GM19099 (cell line): Measurements from ENCODE around the gene SYTL3.
A peak's percentile ranks its signal among the peaks of the same experiment; 100 is the strongest.

ENCODE experiments used
- POLR2A ChIP-seq: IDR thresholded peaks from 3 replicates; pipeline ENCODE4 v1.6.1; 2011; ENCODE audit warnings: low read depth; ENCODE audit not compliant: insufficient read length; ENCODE audit errors: extremely low read depth

SYTL3 gene

DNA sequence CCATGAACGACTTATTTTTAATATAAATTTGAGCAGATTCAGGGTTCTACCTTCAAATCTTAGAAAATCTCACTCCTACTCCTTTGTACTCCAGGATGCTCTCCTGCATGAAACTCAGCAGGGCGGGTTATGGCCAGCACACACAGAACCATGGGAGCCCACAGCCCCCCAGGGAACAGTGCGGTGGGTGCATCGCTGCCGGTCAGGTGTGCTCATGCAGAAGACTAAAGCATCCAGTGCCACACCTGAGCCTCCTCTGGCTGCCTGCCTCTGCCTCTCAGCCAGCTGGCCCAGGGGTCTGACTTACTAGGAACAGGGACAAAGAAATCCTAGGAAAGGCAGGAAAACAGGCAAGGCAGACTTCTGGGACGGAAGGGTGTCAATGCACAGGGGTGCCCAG, 137.5 kb downstream of the SYTL3 start:
- TF ChIP-seq POLR2A, result no peak

DNA sequence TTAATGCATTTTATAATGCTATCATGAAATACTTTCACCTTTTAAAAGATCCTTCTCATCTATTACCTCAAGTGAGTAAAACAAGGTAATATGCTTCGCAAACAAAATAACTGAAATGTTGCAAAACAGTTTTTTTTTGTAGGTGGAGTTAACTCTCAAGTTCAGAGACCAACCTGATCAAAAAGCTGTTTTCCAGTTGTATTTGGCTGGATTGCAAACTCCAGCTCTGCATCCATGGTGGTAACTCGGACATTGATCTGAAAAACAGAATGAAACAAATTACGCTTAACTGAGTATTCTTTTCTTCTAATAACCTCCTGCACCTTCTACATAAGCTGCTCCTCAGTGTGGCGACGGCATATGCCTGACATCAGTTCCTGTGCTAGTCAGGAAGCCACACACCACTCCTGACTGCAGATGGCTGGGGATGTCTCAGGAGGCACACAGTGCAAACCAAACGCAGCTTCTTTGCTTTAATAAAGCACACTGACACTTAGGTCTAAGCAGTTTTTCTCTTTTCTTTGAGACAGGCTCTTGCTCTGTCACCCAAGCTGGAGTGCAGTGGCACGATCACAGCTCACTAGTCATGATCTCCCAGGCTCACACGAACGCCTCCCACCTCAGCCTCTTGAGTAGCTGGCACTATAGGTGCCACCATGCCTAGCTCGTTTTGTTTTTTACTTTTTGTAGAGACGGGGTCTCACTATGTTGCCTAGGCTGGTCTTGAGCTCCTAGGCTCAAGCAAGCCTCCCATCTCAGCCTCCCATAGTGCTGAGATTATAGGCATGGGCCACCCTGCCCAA, 139.5 kb downstream of the SYTL3 start:
- peak; percentile 18 for TF ChIP-seq POLR2A

DNA sequence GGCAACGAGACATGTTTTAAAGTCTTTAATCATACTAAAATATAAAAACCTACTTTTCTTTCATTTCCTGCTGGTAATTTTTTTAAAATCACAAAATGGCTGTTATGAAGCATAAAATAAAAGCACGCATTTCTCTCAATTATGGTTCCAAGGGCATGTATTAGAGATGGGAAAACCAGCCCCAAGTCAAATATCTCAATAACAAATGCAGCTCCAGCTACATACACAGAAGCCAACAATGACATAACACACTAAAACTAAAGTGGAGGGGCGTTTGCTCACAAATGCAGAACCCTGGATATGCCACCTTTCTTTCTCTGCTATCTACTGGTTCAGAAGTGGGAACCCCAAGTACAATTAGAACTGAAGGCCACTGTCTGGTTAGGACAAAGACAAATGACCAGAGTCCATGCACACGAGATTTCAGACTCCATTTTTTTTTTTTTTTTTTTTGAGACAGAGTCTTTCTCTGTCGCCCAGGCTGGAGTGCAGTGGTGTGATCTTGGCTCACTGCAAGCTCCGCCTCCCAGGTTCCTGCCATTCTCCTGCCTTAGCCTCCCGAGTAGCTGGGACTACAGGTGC, 141.5 kb downstream of the SYTL3 start:
- TF ChIP-seq POLR2A, result no peak

DNA sequence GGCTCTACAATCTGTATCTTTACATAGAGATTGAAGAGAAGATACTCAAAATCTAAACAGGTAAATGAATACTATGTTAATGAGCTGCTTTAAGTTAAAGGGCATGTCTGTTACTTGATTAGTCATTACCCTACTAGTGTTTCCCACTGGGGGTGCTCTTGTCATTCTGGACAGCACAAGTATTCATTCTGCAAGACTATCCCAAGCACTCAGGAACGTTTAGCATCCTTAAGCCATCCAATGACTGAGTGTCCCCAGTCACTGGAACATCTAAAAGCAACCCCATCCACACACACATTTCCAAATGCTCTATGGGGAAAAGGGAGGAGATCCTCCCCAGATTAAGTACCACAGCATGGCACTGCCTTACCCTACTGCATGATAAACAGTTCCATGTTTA, 143.6 kb downstream of the SYTL3 start:
- TF ChIP-seq POLR2A, result no peak

DNA sequence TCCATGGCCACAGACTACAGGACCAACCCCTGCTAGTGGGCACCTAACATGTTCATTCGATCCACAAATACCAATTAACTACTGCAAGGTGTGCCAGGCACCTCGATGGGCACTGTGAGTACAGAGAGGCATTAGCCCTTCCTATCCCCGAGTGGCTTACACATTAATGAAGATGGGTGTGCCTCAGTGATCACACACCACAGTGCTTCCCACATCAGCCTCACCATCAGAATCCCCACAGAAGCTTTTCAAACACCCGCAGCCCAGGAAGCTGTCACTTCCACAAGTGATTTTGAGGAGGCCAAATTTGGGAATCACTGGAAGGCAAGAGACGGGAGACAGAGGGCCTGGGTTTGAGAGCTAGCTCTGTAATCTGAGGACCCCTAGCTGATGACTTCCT, 145.7 kb downstream of the SYTL3 start:
- TF ChIP-seq POLR2A, result no peak

DNA sequence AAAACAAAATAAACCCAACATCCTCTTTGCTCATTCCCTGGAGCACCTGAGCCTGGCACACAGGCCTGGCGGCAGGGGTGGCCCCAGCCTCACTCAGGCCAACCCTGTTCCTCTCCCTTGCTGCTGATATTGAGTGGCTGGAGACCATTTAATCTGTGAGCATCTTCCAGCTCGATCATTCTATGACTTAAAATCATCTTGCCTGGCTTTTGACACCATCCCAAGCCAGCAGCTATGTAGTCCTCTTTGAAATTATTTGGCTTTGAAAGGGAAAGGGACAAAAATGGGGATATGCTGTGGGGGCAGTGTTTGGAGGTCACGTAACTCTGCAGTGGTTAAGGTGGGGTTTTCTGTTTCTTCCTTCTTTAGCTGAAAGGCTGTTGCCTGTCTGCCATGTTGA, 146.5 kb downstream of the SYTL3 start:
- TF ChIP-seq POLR2A, result no peak

DNA sequence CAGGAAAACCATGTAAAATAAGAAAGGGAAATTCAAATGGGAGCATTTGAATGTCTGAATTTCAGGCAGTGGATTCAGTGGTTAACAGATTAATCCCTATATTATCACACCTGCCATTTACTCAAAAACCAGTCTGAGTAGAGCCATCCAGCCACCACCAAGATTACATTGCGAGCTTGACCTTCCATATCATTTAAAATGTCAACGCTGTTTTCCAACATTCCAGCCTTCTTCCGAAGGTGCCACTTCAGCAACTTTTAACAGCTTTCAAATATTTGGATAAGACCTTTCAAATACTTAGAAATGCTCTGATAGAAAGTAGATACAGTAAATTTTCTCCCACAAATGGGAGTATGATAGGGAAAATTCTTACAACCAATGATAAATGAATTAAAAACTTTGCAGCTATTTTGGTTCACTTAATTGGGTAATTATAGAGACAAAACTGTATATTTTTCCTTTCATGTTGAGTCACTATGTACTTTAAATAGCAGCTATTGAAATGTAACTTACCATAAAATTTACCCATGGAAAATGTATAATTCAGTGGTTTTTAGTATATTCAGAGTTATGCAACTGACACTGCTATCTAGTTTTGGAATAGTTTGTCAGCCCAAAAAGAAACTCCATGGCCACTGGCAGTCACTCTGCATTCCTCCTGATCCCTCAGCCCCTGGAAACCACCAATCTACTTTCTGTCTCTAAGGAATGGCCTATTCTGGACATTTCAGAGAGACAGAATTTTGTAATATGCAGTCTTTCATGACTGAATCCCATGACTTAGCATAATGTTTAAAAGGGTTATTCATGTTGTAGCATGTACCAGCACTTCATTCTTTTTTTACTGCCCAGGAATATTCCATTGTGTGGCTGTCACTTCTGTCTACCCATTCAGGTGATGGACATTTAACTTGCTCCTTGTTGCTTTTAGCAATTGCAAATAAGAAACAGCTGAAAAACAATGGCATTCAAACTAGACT, 147.8 kb downstream of the SYTL3 start:
- no peak for TF ChIP-seq POLR2A

DNA sequence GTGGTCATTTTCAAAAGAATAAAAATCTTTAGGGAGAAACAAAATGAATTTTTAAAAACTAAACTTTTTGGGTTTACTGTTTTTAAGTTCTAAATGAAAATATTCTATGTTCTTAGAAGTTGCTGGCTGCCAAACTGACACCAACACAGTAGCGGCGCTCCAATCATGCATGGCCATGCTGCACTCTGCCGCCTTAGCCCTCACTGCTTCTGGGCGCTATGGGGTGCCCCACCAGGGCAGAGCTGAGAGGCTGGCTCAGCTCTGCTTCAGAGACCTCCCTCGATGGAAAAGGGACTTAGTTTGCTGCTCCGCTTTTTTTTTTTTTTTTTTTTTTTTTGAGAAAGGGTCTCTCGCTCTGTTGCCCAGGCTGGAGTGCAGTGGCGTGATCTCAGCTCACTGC, 148.5 kb downstream of the SYTL3 start:
- TF ChIP-seq POLR2A, result no peak

DNA sequence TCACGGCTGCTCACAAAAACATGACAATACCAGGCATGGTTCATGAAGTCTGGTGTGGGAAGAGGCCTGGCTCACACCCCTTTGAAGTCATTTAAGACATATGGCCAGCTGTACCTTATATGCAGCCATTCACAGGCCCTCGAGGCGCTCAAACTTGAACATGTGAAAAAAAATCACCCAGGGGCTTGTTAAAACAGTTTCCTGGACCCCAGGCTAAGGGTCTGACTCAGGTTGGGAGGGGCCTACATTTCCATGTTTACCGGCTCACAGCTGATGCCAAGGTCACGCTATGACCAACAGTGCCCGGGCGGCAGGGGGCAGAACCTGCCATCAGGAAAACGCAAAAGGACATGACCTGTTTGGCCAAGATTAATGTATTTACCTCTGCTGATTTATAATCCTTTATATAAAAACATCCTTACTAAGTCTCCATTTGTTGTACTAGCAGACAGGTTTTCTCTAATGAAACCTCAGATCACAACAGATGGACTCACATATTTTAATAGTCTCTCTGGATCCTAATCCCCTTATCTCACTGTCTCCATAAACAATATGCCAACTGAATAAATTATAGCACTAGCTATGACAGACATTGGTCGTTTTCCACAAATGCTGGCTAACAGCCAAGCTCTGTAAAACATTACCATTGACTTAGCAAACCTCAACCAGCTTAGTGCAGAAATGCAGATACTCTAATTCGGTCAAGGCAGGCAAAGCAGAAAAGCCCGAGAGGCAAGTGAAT, 149.4 kb downstream of the SYTL3 start:
- TF ChIP-seq POLR2A, result no peak

DNA sequence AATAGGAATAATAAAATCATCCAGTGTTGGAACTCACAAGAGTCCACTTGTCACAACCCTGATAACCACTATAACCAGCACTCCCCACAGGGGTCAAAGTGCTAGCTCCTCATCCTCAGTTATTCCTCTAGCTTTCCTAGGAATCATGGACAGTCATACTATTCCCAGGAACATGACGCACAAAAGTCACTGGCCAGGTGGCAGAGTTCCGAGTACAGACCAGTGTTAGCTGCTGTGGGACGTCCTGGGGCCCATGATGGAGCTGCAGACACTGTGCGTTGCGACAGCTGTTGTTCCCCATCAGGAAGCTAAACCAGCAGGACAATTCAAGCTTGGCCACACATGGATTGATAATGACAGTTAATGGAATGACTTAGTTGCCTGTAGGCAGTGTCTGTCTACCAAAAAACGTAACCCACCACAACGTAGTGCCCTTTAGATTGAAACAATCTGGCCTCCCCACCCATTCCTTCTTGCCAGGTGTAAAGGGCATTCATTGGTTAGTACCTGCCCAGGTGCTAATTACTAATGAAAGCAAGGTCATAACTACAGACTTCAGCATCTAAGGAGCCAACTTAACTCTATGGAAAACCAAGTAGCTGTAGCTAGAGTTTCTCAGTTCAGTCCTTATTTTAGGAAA, 151.9 kb downstream of the SYTL3 start:
- TF ChIP-seq POLR2A, result no peak

DNA sequence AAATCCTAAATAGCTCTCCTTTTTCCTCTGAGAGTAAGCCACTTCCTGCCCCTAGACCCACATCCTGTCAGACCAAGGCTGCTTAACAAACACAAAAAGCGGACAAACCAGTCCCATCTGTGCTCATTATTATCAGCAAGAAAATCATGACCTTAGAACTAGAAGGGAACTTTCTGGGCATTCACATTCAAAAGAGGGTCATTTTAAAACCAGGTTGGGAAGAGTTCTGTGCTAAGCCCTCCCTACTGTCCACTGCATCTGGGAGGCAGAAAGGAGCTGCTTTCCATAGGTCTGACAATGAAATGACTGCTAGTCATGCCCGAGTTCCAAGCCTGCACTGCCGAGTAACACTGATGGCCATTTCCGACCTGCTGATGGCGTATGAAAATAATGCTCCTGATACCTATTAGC, 153.9 kb downstream of the SYTL3 start:
- no peak for TF ChIP-seq POLR2A

DNA sequence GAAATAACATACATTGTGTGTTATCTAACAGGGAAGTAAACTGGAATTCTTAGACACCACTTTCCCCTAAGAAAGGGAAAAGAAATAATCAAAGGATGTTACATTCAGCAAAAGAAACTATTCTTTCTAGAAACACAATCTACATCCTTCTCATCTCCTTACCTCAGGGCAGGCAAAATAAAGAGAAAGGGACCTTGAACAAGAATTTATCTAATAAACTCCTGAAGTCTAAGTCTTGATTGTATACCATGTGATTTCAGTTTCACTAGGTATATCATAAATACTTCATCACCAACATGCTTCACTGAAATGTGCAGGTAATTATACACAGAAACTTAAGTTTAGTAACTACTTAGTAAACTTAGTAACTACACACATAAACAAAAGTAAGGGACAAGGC, 154.4 kb downstream of the SYTL3 start:
- TF ChIP-seq POLR2A, result no peak

DNA sequence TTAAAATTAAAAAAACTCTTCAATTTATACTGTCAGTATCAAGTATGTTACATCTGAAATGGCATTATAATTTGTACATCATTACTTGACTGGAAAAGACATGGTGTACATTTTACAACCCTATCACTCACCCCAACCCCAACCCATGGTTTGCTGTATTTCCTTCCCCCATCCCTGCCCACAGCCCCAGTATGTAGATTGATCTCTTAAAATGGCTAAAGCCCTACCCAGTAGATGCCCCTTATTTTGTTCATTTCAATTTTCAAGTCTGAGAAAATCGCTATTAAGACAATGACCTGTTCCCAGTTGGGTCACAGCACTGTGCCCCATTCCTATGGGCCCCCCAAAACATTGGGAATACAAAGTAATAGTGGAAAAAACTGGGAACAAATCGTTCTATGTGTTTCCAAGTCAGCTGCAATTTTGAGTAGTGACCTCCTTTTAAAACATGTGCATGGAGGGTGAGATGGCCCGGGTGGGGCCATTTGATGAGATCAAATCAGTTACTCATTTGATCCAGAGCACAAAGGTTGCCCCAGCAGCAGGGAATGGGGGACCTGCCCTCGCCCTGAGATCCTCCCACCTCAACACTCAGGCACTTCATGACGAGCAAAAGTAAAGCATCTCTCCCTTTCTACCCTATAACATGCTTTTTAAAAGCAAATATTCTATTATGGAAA, 156.0 kb downstream of the SYTL3 start:
- TF ChIP-seq POLR2A, result no peak
